Fibroblast of lung (primary cell): ENCODE data around the gene CATSPER4. TPM values are rescaled to one million over a fixed set of nuclear protein-coding genes. Genes with fewer than 3 reads are reported as not detected.

Experiments used
- DNase-seq, 2 donors: peaks; one replicate each; pipeline versions ENCODE4 v3.0.0 to v3.0.0-alpha.2; 2010; ENCODE audit warnings: low read depth in 2 of 2
- H2AFZ ChIP-seq: 2 replicates; pipeline ENCODE4 v1.5.1; 2012; ENCODE audit warnings: low read length, control low read depth, inconsistent platforms
- H3K27ac ChIP-seq: 2 replicates; pipeline ENCODE4 v1.5.1; 2011; ENCODE audit warnings: low read length, control low read depth; ENCODE audit not compliant: insufficient read depth
- H3K27me3 ChIP-seq: 2 replicates; pipeline ENCODE4 v1.5.1; 2011; ENCODE audit warnings: mild to moderate bottlenecking, low read length; ENCODE audit not compliant: control insufficient read depth, insufficient read depth
- H3K36me3 ChIP-seq: 2 replicates; pipeline ENCODE4 v1.5.1; 2011; ENCODE audit warnings: low read length; ENCODE audit not compliant: control insufficient read depth, insufficient read depth
- H3K4me1 ChIP-seq: 2 replicates; pipeline ENCODE4 v1.5.1; 2011; ENCODE audit warnings: low read length; ENCODE audit not compliant: control insufficient read depth, insufficient read depth; ENCODE audit errors: extremely low read depth
- H3K4me2 ChIP-seq: 2 replicates; pipeline ENCODE4 v1.5.1; 2011; ENCODE audit warnings: low read length, control low read depth; ENCODE audit not compliant: insufficient read depth; ENCODE audit errors: extremely low read depth
- H3K4me3 ChIP-seq, 4 experiments: fragments of 200-600 bp in 1 of 4; sonication (generic) in 1 of 4; replicated peaks in 1 of 4; 2 replicates each; pipeline ENCODE4 v1.5.1; 2011 to 2016; ENCODE audit warnings: low read length in 4 of 4, low read depth in 3 of 4, mild to moderate bottlenecking in 3 of 4, control low read depth in 2 of 4, inconsistent platforms in 1 of 4, mixed read lengths in 1 of 4; ENCODE audit not compliant: insufficient read depth in 1 of 4; ENCODE audit errors: control extremely low read depth in 1 of 4
- H3K79me2 ChIP-seq: 2 replicates; pipeline ENCODE4 v1.5.1; 2012; ENCODE audit warnings: mild to moderate bottlenecking, low read length, inconsistent platforms; ENCODE audit not compliant: control insufficient read depth, insufficient read depth
- H3K9ac ChIP-seq: 2 replicates; pipeline ENCODE4 v1.5.1; 2011; ENCODE audit warnings: mild to moderate bottlenecking, low read length, control low read depth; ENCODE audit not compliant: insufficient read depth
- H3K9me3 ChIP-seq: 2 replicates; pipeline ENCODE4 v1.5.1; 2012; ENCODE audit warnings: low read depth, low read length; ENCODE audit not compliant: control insufficient read depth, insufficient read depth
- H4K20me1 ChIP-seq: 2 replicates; pipeline ENCODE4 v1.5.1; 2011; ENCODE audit warnings: low read length; ENCODE audit not compliant: control insufficient read depth, insufficient read depth; ENCODE audit errors: extremely low read depth
- CTCF ChIP-seq, 2 donors: IDR thresholded peaks in 1 of 2; conservative IDR thresholded peaks in 1 of 2; 1 replicate in 1 of 2; 2 replicates in 1 of 2; pipeline ENCODE4 v1.5.1; 2011 to 2012; ENCODE audit warnings: low read length in 2 of 2, control low read depth in 1 of 2, inconsistent platforms in 1 of 2, low read depth in 1 of 2, mild to moderate bottlenecking in 1 of 2
- EZH2 ChIP-seq: IDR thresholded peaks from 2 replicates; pipeline ENCODE4 v1.5.1; 2012; ENCODE audit warnings: low read length, control low read depth, mild to moderate bottlenecking; ENCODE audit errors: missing control alignments
- polyA plus RNA-seq, 2 donors: library from polyadenylated mRNA; depleted of rRNA in 1 of 2; stranded (reverse) in 1 of 2; unstranded in 1 of 2; fragments of >200 nt; gene quantifications; 2 replicates each; pipeline ENCODE4 v1.2.1, GENCODE V29; 2011 to 2012; ENCODE audit warnings: missing spikeins in 1 of 2
- total RNA-seq: library from RNA; depleted of rRNA; stranded (reverse); fragments of >200 nt; gene quantifications from 2 replicates; pipeline ENCODE4 v1.2.1, GENCODE V29; 2014

CATSPER4 gene
- total and polyA plus RNA-seq, 2 donors (not counting 1 experiment from before 2014, with no cell fraction given) = not detected

- Histone ChIP-seq H3K27me3 (no peaks in the 10 kb centered on the region), H3K9ac (no peak within 1 kb of the TSS), H3K4me3 (peak within 1 kb of the TSS; percentile 80 to 94 (median 84)), H4K20me1 (no peaks in the 10 kb centered on the region), H3K4me1 (peaks cover 4% of the 10 kb centered on the region), H3K27ac (no peak within 1 kb of the TSS), H2AFZ (no peak within 1 kb of the TSS), H3K36me3 (peaks cover 3% of the 10 kb centered on the region), H3K4me2 (peak within 1 kb of the TSS; percentile 97), H3K9me3 (no peaks in the 10 kb centered on the region), H3K79me2 (peaks cover 6% of the 10 kb centered on the region)
- TF ChIP-seq CTCF (conservative IDR thresholded peaks at IDR 0.05 in 1 of 2, IDR thresholded peaks at IDR 0.05 in 1 of 2; ENCODE audit: low read depth in 1 of 2, low read length in 2 of 2) (no peak), EZH2 (no peak)
- no peak for DNase-seq
These were observed 19.0 kb upstream of the CATSPER4 start, which contains the start of gene ZNF593OS for GRCh38 chr1:26171084-26172072. TSS of gene ZNF593OS (minus strand) at chr1:26171832. CDS start at chr1:26171661, 171 bp downstream.

DNA sequence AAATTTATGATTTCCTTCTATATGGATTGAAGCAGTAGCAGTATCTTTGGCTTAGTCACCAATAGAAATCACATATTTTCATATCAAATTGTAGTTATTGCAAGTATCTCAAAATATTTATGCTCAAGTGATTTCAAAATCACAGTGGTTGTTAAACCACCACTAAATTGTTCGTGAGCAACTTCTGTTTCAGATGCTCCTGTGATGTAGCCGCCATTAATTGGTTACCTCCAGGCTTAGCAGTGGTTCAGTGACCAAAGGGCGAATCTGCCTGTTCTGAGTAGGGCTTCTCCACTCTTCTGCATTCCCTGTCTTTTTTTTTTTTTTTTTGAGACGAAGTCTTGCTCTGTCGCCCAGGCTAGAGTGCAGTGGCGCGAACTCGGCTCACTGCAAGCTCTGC, 15.1 kb upstream of the CATSPER4 start:
- no peaks in the 10 kb centered on the region for H3K9me3 ChIP-seq
- H3K79me2 ChIP-seq = peaks cover 3% of the 10 kb centered on the region
- H3K4me1 ChIP-seq = peaks cover 3% of the 10 kb centered on the region
- H3K4me3 ChIP-seq = no peak overlapping the region
- H3K4me2 ChIP-seq = no peak overlapping the region
- H3K27ac ChIP-seq = no peak overlapping the region
- no peaks in the 10 kb centered on the region for H4K20me1 ChIP-seq
- no peak overlapping the region for H2AFZ ChIP-seq
- H3K36me3 ChIP-seq = peaks cover 3% of the 10 kb centered on the region
- H3K27me3 ChIP-seq = peaks cover 2% of the 10 kb centered on the region
- DNase-seq = no peak
- no peak overlapping the region for H3K9ac ChIP-seq
- TF ChIP-seq EZH2 (no peak), CTCF (conservative IDR thresholded peaks at IDR 0.05 in 1 of 2, IDR thresholded peaks at IDR 0.05 in 1 of 2; ENCODE audit: low read depth in 1 of 2, low read length in 2 of 2) (no peak)

- H3K4me1 ChIP-seq = no peaks in the 10 kb centered on the region
- H3K27ac ChIP-seq = no peak within 1 kb of the TSS
- no peaks in the 10 kb centered on the region for H3K9me3 ChIP-seq
- no peaks in the 10 kb centered on the region for H3K79me2 ChIP-seq
- DNase-seq = no peak
- no peak within 1 kb of the TSS for H2AFZ ChIP-seq
- peaks cover 3% of the 10 kb centered on the region for H3K27me3 ChIP-seq
- no peak within 1 kb of the TSS for H3K9ac ChIP-seq
- H4K20me1 ChIP-seq = no peaks in the 10 kb centered on the region
- H3K4me2 ChIP-seq = no peak within 1 kb of the TSS
- no peaks in the 10 kb centered on the region for H3K36me3 ChIP-seq
- TF ChIP-seq EZH2 (no peak), CTCF (conservative IDR thresholded peaks at IDR 0.05 in 1 of 2, IDR thresholded peaks at IDR 0.05 in 1 of 2; ENCODE audit: low read depth in 1 of 2, low read length in 2 of 2) (no peak)
- no peak within 1 kb of the TSS for H3K4me3 ChIP-seq
These were observed 13.2 kb upstream of the CATSPER4 start, which contains the start of gene CNKSR1 for GRCh38 chr1:26177182-26177684. TSS of gene CNKSR1 (plus strand) at chr1:26177491. CDS start at chr1:26177548, 57 bp downstream.
